Central memory CD8-positive, alpha-beta T cell (primary cell): ENCODE results near the gene SEC16B.

Experiments used
- ATAC-seq: fragments of 150-1000 bp; cut with Tn5 transposase; replicated peaks from 2 replicates; pipeline ENCODE4 v1.10.0; 2022; ENCODE audit warnings: mild to moderate bottlenecking, moderate FRiP score, moderate number of reproducible peaks; ENCODE audit not compliant: poor library complexity, severe bottlenecking; ENCODE audit errors: extremely low read depth
- DNase-seq, 2 donors: peaks; one replicate each; pipeline ENCODE4 v3.0.0; 2021; ENCODE audit warnings: low spot score in 2 of 2
- H3K27ac Mint-ChIP-seq: one replicate; pipeline ENCODE4 v1.8.0; 2022; ENCODE audit warnings: low read depth, mild to moderate bottlenecking, moderate library complexity, mixed read lengths
- H3K27me3 Mint-ChIP-seq: one replicate; pipeline ENCODE4 v1.8.0; 2022; ENCODE audit warnings: mixed read lengths
- H3K36me3 Mint-ChIP-seq: one replicate; pipeline ENCODE4 v1.8.0; 2022; ENCODE audit warnings: mild to moderate bottlenecking, moderate library complexity, mixed read lengths; ENCODE audit not compliant: insufficient read depth
- H3K4me1 Mint-ChIP-seq: one replicate; pipeline ENCODE4 v1.8.0; 2022; ENCODE audit warnings: mixed read lengths
- H3K4me3 Mint-ChIP-seq: one replicate; pipeline ENCODE4 v1.8.0; 2022; ENCODE audit warnings: mild to moderate bottlenecking, moderate library complexity, mixed read lengths
- H3K9me3 Mint-ChIP-seq: one replicate; pipeline ENCODE4 v1.8.0; 2022; ENCODE audit warnings: mixed read lengths

The SEC16B gene

DNA sequence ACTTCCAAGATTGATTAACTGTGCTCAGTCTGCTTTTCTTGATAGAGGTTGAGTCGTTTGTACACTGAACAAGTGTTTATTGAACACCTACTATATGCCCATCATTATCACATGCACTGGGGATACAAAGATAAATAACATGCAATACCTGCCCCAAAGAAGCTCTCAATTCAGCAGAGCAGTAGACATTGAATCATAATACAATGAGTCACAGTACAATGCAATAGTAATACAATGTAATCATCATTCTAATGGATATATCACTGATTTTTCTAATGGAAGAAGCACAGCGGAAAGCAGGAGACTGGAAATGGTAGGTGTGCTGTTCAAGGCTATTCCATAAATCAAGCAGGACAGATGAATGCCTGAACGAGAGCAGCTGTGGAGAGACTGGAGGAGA lies 3.7 kb upstream of the SEC16B start:
- ATAC-seq = no peak
- no peaks in the 10 kb centered on the region for H3K27me3 Mint-ChIP-seq
- no peak for DNase-seq
- H3K27ac Mint-ChIP-seq = no peak overlapping the region
- H3K36me3 Mint-ChIP-seq = peaks cover 2% of the 10 kb centered on the region
- H3K4me3 Mint-ChIP-seq = no peak overlapping the region
- no peaks in the 10 kb centered on the region for H3K4me1 Mint-ChIP-seq
- peaks cover 22% of the 10 kb centered on the region for H3K9me3 Mint-ChIP-seq

DNA sequence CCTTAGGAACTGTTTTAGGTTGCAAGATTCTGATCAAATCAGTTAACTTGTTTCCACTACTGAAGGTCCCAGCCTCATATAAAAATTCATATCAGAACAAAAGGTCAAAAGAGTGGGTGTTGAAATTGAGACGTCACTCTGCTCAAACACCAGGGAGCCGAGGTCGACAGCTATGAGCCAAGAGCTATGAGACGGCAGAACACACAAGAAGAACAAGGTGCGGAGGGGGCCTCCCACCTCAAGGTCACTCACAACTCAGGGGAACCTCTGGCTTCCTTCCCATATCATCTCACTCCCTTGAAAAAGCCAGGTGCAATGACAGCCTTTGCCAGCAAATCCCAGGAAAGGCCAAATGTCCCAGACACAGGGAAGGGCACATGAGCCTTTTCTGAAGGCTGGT lies 749 bp downstream of the SEC16B start:
- ATAC-seq = no peak
- no peak overlapping the region for H3K4me3 Mint-ChIP-seq
- DNase-seq = no peak
- no peak overlapping the region for H3K27ac Mint-ChIP-seq
- no peaks in the 10 kb centered on the region for H3K27me3 Mint-ChIP-seq
- no peaks in the 10 kb centered on the region for H3K4me1 Mint-ChIP-seq
- H3K9me3 Mint-ChIP-seq = peaks cover 7% of the 10 kb centered on the region
- H3K36me3 Mint-ChIP-seq = peaks cover 2% of the 10 kb centered on the region

DNA sequence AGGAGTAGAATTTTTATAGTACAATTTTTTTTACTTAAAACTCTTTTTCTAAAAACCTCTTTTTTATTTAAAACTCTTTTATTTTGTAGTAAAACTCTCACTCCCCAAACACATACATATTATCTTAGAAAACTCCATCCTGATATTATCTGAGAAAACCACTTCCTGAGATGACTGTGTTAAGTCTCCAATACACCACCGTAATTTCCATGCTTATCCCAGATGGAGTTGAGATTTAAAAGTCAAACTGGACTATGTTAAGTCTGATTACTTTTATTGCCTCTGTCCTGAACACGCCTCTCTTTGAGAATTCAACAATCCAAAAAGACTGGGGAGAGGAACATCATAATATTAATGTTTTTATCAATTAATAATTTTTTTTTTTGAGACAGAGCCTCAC lies 3.7 kb downstream of the SEC16B start:
- Mint-ChIP-seq H3K9me3 (no peaks in the 10 kb centered on the region), H3K4me1 (no peaks in the 10 kb centered on the region), H3K27ac (no peak overlapping the region), H3K27me3 (no peaks in the 10 kb centered on the region), H3K36me3 (no peaks in the 10 kb centered on the region), H3K4me3 (no peak overlapping the region)
- no peak for DNase-seq
- ATAC-seq = no peak

DNA sequence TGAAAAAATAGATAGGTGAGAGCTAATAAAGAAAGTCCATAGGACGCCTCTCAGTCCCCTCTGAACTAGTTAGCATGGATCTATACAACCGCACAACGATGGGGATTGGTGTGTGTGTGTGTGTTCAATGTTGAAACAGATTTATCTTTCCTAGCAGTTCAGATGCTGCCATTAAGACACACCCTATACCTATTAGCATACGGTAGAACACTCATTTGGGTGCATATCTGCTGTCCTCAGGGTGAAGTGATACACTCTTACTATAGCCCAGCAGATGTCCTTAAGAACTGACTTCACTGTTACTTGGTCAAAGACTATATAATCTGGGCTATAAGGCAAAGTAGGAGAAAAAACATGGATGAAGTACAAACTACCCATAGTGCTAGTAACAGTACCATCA lies 4.6 kb downstream of the SEC16B start:
- no peak for ATAC-seq

DNA sequence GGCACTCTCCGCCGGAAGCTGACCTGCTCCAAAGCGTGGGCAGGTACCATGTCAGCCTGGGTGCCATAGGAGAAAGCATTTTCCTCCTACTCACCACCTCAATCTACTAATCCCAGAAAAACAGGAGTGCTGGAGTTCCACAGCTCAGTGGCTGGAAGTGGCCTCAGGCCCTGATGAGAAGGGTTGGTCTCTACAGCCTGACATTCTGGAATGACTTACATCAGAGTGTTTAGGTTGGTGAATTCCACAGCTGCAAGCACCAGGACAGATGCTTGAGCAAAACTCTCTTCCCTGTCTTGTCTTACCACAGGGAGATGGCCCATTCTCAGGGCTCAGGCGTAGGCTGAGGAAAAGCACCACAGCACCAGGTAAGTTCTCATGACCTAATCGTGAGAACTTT lies 5.5 kb downstream of the SEC16B start:
- Mint-ChIP-seq H3K4me1 (no peaks in the 10 kb centered on the region), H3K9me3 (no peaks in the 10 kb centered on the region), H3K36me3 (no peaks in the 10 kb centered on the region), H3K27me3 (no peaks in the 10 kb centered on the region), H3K4me3 (no peak overlapping the region), H3K27ac (no peak overlapping the region)
- ATAC-seq (no peak), DNase-seq (no peak)

More for the DNA sequence above, 4.6 kb downstream of the SEC16B start:
- H3K4me1 Mint-ChIP-seq = no peaks in the 10 kb centered on the region
- no peak for DNase-seq
- H3K9me3 Mint-ChIP-seq = no peaks in the 10 kb centered on the region
- no peak overlapping the region for H3K4me3 Mint-ChIP-seq
- no peaks in the 10 kb centered on the region for H3K36me3 Mint-ChIP-seq
- no peaks in the 10 kb centered on the region for H3K27me3 Mint-ChIP-seq
- H3K27ac Mint-ChIP-seq = no peak overlapping the region

DNA sequence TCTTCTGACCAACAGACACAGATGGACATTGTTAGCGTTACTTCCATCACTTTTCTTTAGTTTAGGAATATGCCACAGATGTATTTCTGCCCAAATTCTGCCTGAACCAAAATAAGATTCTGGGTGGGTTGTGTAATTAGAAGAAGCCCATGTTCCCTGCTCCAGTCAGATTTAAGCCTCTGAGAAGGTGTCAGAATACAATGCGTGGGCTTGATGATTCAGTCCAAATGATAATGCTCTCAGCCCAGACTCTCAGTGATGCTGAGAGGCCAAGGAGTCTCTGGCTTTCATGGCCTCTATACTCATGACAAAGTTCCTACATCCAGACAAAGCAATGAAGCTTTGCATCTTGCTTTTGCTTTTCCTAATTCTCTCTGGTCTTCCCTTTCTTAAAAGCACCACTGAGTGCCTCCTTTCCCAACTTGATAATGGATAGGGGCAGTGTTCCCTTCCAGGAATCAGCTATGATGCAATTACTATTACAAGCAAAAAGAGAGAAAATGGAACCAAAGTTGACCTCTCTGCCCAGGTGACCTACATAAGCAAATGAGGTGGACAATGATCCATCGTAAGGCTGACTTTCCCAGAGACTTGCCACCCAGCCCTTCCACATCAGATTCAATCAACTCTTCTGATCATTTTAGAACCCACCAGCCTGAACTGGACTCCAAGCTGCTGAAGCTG lies 8.8 kb downstream of the SEC16B start:
- Mint-ChIP-seq H3K4me1 (no peaks in the 10 kb centered on the region), H3K9me3 (no peaks in the 10 kb centered on the region), H3K27ac (no peak overlapping the region), H3K4me3 (no peak overlapping the region), H3K27me3 (no peaks in the 10 kb centered on the region), H3K36me3 (no peaks in the 10 kb centered on the region)
- no peak for DNase-seq
- ATAC-seq = no peak

DNA sequence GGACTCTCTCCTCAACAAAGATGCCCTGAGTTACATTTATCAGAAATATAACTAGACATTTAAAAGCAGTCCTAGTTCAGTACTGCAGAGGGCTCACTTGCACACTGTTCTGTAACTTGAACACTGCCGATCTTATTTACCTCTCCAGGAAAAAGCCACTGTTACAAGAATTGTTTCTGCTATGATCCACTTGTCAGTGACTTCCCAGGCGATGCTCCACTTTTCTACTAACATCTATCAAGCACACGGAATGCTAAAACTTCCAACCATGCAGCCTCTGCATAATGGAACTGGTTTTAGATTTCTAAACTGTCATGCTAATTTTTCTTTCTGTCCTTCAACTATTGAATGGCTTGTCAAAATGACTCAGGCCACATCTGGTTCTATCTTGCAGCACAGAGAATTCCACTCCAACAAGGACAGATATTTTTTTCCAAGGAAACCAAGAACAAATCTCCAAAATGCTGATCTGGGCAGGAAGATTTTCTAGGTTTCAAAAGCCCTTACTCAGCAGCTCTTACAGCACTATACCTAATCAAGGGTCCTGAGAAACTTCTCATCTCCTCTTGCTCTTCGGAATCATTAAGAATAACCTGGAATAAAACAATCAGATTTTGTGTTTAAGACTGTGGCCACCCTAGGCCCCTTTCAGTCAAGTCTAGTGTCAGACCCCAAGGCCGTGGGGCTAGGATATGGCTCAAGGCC lies 9.9 kb downstream of the SEC16B start:
- no peaks in the 10 kb centered on the region for H3K9me3 Mint-ChIP-seq
- H3K36me3 Mint-ChIP-seq = no peaks in the 10 kb centered on the region
- no peak overlapping the region for H3K4me3 Mint-ChIP-seq
- ATAC-seq (no peak), DNase-seq (no peak)
- no peaks in the 10 kb centered on the region for H3K4me1 Mint-ChIP-seq
- H3K27me3 Mint-ChIP-seq = no peaks in the 10 kb centered on the region
- no peak overlapping the region for H3K27ac Mint-ChIP-seq

DNA sequence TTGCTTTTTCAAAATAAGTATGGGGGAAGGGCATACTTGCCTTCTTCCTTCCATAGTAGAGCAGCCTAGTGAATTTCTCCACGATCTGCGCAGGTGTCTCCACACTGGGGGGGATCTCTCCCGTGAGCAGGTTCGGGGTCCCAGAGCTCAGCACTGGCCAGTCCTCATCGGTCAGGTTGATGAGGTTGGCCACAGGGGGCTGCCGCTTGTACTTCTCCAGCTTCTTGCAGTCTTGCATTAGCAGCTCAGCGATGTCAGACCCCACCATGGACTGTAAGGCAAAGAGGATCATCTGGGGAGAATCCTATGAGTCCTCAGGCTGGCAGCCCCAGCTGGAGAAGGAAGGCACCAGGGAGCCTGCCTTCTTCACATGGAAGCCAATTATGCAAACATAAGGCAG lies 11.8 kb downstream of the SEC16B start:
- no peak overlapping the region for H3K27ac Mint-ChIP-seq
- peaks cover 6% of the 10 kb centered on the region for H3K9me3 Mint-ChIP-seq
- H3K4me3 Mint-ChIP-seq = no peak overlapping the region
- no peaks in the 10 kb centered on the region for H3K36me3 Mint-ChIP-seq
- H3K27me3 Mint-ChIP-seq = no peaks in the 10 kb centered on the region
- DNase-seq (no peak), ATAC-seq (no peak)
- no peaks in the 10 kb centered on the region for H3K4me1 Mint-ChIP-seq

DNA sequence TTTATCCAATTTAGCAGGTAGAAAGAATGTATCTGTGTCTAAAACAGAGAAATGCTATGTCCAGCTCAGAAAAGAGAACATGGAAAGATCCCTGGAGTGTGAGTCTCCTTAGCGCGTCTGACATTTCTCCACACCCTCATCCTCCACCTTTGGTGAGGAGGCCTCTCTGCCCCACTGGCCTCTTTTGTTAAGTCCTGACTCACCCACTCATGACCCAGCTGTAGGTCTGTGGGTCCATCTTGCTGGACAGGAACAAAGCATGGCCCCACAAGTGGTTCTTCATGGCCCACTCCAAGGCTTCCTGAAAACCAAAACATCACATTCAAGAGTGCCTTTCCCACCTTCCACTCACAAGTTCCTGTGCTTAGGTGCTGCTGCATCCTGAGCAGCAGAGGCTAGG lies 15.8 kb downstream of the SEC16B start:
- Mint-ChIP-seq H3K27me3 (no peaks in the 10 kb centered on the region), H3K4me3 (no peak overlapping the region), H3K4me1 (no peaks in the 10 kb centered on the region), H3K36me3 (no peaks in the 10 kb centered on the region), H3K9me3 (peaks cover 6% of the 10 kb centered on the region), H3K27ac (no peak overlapping the region)
- DNase-seq (no peak), ATAC-seq (no peak)

DNA sequence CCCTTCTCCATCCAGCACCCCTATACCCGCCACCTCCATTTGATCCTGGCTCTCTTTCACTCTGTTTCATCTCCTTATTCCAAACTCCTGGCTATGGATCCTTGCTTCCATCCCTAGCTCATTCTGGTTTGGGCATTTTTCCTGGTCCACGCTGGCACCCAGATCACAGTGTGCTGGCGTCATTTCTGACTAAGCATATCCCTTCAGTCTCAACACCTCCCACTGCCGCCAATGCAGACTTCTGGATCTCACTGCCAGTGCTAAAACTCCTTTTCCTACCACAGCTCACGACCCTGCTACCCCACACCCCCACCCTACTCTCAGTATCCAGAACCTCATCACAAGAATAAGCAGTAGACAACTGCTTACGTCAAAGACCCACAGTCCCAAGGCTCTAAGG lies 16.3 kb downstream of the SEC16B start:
- Mint-ChIP-seq H3K36me3 (no peaks in the 10 kb centered on the region), H3K4me1 (no peaks in the 10 kb centered on the region), H3K4me3 (no peak overlapping the region), H3K27ac (no peak overlapping the region), H3K9me3 (peaks cover 6% of the 10 kb centered on the region), H3K27me3 (no peaks in the 10 kb centered on the region)
- no peak for DNase-seq
- ATAC-seq = no peak

DNA sequence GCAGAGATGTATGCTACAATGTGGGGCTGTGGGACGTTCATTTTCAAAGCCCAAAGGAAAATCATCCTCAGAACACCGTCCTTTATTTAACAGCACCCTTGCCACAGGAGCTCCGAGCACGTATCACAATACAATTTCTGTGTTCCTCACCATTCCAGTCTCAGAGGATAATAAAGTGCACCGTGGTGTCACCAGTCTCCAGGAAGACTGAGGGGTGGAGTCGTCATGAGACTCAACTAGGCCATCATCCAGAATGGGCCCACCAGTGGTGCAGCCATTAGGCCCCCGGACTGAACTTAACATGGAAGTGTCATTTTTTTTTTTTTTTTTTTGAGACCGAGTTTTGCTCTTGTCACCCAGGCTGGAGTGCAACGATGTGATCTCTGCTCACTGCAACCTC lies 17.2 kb downstream of the SEC16B start:
- DNase-seq = no peak
- H3K27me3 Mint-ChIP-seq = no peaks in the 10 kb centered on the region

DNA sequence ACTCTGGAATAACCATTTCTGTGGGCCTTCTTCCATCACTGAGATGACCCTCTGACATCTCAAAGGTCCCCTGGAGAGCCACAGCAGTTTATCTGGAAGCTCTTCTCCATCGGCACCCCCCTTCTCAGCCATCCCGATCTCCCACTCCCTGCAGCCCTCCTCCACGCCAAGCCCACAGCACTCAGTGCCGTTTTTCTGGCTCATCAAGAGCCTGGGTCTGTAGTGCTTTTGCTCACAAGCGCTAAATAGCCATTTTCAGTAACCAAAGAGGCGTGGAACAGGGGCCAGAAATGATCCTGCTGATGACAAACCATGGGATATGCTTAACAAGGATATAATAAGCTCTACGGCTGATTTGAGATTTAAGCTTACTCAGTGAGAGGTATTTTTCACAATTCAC lies 17.6 kb downstream of the SEC16B start:
- DNase-seq (no peak), ATAC-seq (no peak)
- Mint-ChIP-seq H3K27ac (no peak overlapping the region), H3K9me3 (peaks cover 6% of the 10 kb centered on the region), H3K27me3 (no peaks in the 10 kb centered on the region), H3K4me1 (no peaks in the 10 kb centered on the region), H3K4me3 (no peak overlapping the region), H3K36me3 (no peaks in the 10 kb centered on the region)

More for the DNA sequence above, 17.2 kb downstream of the SEC16B start:
- Mint-ChIP-seq H3K9me3 (peaks cover 6% of the 10 kb centered on the region), H3K36me3 (no peaks in the 10 kb centered on the region), H3K27ac (no peak overlapping the region), H3K4me3 (no peak overlapping the region), H3K4me1 (no peaks in the 10 kb centered on the region)
- no peak for ATAC-seq

DNA sequence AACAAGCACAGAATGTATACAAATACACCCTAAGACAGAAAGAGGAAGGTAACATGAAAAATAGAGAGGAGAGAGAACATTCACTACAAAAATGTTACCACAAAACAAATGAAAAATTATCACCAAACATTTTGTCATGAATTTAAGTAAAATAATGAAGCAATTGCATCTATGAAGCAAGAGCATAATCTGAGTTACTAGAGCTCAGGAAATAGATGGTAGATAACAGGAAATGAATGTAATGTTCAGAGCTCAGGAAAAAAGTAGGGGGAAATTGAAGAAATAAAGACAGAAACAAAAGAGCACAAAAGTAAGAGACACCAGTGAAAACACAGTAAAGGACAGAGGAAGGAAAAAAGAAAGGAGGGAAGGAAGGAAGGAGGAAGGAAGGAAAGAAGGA lies 19.4 kb downstream of the SEC16B start:
- H3K9me3 Mint-ChIP-seq = peaks cover 6% of the 10 kb centered on the region
- H3K36me3 Mint-ChIP-seq = no peaks in the 10 kb centered on the region
- no peaks in the 10 kb centered on the region for H3K4me1 Mint-ChIP-seq
- H3K27ac Mint-ChIP-seq = no peak overlapping the region
- DNase-seq = no peak
- H3K27me3 Mint-ChIP-seq = no peaks in the 10 kb centered on the region
- ATAC-seq = no peak
- H3K4me3 Mint-ChIP-seq = no peak overlapping the region
